HG03378 (cell line): ENCODE data around the gene SLC22A23.

Source experiments
- ATAC-seq: cut with Tn5 transposase; IDR thresholded peaks from one replicate; pipeline ENCODE4 v1.9.1; 2021; ENCODE audit warnings: mild to moderate bottlenecking, moderate library complexity; ENCODE audit not compliant: unreplicated experiment

The SLC22A23 gene

GRCh38 chr6:3456898-3457709 lies at the start of gene SLC22A23:
SLC22A23 (minus strand) TSS chr6:3457050; CDS start chr6:3456559, 491 bp downstream.
- no peak for ATAC-seq

GRCh38 chr6:3506200-3506599 lies 49.4 kb upstream of the SLC22A23 start:
- ATAC-seq: no peak

- no peak for ATAC-seq
These were observed 48.3 kb upstream of the SLC22A23 start for GRCh38 chr6:3504938-3505805.

GRCh38 chr6:3504354-3504753 lies 47.5 kb upstream of the SLC22A23 start:
- no peak for ATAC-seq

GRCh38 chr6:3501826-3502500 lies 45.1 kb upstream of the SLC22A23 start:
- ATAC-seq: no peak

GRCh38 chr6:3500262-3501014 lies 43.6 kb upstream of the SLC22A23 start:
- ATAC-seq: no peak

- no peak for ATAC-seq
These were observed 42.8 kb upstream of the SLC22A23 start for GRCh38 chr6:3499603-3500002.

- no peak for ATAC-seq
These were observed 39.5 kb upstream of the SLC22A23 start for GRCh38 chr6:3496395-3496794.

GRCh38 chr6:3494391-3495100 lies 37.7 kb upstream of the SLC22A23 start:
- no peak for ATAC-seq

GRCh38 chr6:3490625-3490980 lies 33.8 kb upstream of the SLC22A23 start:
- ATAC-seq: no peak

- ATAC-seq: no peak
These were observed 33.2 kb upstream of the SLC22A23 start for GRCh38 chr6:3489961-3490624.

- ATAC-seq: no peak
These were observed 32.3 kb upstream of the SLC22A23 start for GRCh38 chr6:3489027-3489757.

GRCh38 chr6:3484946-3485345 lies 28.1 kb upstream of the SLC22A23 start:
- no peak for ATAC-seq

GRCh38 chr6:3484192-3484591 lies 27.3 kb upstream of the SLC22A23 start:
- no peak for ATAC-seq

- ATAC-seq: no peak
These were observed 26.8 kb upstream of the SLC22A23 start for GRCh38 chr6:3483675-3484074.

GRCh38 chr6:3482869-3483268 lies 26.0 kb upstream of the SLC22A23 start:
- ATAC-seq: no peak

- ATAC-seq: no peak
These were observed 24.8 kb upstream of the SLC22A23 start for GRCh38 chr6:3481640-3482039.

- no peak for ATAC-seq
These were observed 23.2 kb upstream of the SLC22A23 start for GRCh38 chr6:3480009-3480408.

- ATAC-seq: no peak
These were observed 16.9 kb upstream of the SLC22A23 start for GRCh38 chr6:3473773-3474172.
